HS-27A (cell line): ENCODE data around the gene CETN2.
"Not testable (repeated sequence)": the region's sequence is repeated elsewhere in the genome, so short reads cannot be mapped to it uniquely, and the experiment has no call there.

Experiments used
- DNase-seq: peaks from one replicate; pipeline ENCODE4 v3.0.0-alpha.2; 2012; ENCODE audit warnings: low read depth, missing footprints

The CETN2 gene

DNA sequence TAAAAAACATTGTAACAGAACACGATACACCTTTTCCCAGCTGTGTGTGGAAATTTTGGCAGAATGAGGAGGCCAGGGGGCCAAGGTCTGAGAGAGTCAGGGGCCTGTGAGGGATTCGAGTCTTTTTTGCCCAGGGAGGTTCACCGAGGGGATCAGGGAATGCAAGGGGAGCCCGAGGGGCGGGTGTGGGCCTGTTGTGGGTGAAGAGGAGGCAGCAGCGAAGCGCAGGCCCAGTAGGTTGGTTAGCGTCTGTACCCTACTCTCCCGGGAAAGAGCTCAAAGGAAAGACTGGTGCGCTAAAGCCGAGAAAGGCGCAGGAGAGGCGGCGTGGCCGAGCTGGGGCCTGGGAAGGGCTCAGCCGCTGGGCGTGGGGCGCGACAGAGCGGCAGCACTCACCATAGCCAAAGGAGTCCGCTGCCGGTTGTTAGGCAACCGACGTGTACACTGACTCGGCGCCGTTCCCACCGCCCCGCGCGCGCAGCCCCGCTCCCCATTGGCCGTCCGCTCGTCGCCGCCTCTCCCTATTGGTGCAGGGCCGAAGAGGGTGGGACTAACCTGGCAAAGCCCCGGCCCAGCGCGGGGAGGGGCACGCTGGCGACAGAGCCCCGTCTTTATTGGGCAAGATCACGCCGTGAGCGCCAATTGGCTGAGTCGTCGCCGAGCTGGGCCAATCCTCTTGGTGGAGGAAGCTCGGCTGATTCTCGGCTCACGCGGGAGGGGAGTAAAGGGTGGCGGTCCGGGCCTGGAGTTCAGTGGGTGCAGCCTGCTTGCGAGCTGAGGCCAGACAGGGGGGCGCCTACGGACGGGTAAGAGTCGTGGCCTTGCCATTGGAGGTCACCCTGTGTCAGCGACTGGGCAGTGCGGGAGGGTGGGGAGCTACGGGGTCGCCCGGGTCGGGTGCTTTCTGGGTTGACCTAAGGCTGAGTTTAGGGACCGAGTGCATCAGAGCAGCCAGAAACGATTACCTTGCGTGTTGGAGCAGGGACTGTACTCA is at the start of gene CETN2, which contains the start of gene NSDHL:
Gene CETN2, minus strand, starts transcription at position 446 of the 994 bp plus-strand sequence. Its CDS starts 47 bp downstream, at position 399.
Gene NSDHL, plus strand, starts transcription at position 752 of the 994 bp plus-strand sequence. CDS start 15,262 bp downstream, outside the sequence.
- peak; percentile 77 for DNase-seq

DNA sequence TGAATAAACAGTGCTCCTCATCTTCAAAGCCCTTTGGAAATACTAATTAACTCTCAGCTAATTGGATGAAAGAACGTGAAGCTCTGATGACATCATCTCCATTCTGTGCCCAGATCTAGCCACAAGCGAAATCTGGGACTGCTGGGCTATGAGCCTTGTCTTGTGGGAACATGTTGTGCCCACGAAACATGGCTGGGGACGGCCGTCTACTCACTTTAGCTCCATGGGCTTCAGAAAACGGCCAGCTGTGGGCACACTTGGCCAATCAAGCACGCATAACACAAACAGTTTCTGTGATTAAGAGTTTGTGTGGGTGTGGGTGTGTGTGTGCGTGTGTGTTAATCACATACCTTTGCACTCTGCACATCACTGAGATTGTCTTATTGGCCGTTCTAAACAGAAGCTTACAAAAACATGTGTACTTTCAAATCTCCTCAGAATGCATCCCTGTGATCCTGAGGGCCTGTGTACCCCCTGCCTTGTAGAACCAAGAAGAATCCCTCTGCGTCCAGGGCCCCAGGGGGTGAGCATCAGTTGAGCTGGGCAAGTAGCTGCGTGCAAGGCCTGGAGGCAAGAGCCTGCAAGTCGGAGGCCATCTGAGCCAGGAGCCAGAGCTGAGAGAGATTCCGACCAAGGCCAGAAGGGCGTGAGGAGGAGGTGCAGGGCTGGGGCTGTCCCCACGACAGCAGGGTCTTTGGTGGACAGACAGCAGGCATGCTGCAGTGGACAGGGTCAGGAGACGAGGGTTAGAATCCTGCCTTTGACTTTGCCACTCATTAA is 48.6 kb upstream of the CETN2 start:
- DNase-seq, result no peak

DNA sequence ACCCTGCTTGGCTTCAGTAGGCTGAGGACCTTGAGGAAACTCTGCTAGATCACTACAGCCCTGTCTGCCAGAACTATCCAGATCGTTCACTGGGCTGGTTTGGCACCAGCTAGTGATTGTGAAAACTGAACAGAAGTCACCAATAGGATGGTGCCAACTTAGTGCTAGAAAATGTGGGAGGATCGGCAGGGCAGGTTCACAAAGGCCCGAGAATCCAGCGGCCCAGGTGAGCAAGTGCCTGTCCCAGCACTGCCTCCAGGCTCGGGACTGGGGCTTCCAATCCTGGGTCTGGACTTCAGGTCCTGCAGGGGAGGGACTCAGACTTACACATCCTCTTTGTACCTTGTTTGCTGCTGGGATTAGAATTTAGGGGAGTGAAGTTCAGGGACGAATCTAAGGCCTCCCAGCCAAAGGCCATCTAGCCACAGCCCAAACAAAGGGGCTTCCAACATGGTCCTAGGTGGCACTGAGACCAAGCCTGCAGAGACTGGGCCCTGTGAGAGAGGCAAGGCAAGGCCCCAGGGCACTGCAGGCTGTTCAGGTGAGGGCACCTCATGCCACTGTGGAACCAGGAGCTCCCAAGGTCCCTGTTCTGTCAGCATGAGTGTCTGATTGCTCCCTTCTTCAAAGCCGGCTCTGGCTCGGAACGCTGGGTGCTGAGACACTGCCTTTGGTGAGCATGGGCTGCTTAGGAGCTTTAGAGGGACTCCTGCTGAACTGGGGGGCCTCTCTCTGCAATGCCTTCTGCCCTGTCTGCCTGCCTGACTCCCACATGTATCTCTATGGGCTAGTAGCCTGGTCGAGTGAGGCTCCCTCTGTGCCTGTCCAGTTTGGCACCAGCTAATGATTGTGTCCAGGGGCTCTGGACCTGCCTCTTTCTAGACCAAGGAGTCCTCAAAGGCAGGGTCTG is 46.6 kb upstream of the CETN2 start:
- DNase-seq, result no peak

DNA sequence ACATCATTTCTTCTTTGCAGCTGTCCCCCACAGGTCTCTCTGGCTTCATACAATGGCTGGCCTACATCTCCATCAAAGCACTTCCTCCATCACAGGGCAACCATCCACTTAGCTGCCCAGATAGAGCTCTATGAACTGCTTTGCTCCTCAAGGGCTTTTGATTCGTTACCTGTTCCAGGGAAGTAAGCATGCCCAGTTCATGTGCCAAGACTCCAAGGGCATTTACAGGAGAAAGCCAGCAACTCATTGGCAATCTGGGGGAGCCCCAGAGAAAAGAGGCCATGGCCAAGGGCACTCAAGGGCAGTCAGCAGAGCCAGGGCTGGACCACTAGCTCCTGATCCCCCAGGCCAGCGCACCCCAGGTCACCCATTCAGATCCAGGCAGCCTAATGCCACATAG is 42.8 kb upstream of the CETN2 start:
- no peak for DNase-seq

DNA sequence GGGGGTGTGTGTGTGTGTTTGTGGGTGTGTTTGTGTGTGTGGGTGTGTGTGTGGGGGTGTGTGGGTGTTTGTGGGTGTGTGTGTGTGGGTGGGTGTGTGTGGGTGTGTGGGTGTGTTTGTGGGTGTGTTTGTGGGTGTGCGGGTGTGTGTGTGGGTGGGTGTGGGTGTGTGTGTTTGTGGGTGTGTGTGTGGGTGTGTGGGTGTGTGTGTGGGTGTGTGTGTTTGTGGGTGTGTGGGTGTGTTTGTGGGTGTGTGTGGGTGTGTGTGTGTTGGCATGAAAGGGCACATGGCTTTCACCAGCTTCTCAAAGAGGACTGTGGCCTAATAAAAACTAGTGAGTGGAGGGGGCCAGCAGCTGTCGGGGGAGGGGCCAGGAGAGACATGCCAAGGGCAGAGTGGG is 42.0 kb upstream of the CETN2 start:
- DNase-seq, result no peak

DNA sequence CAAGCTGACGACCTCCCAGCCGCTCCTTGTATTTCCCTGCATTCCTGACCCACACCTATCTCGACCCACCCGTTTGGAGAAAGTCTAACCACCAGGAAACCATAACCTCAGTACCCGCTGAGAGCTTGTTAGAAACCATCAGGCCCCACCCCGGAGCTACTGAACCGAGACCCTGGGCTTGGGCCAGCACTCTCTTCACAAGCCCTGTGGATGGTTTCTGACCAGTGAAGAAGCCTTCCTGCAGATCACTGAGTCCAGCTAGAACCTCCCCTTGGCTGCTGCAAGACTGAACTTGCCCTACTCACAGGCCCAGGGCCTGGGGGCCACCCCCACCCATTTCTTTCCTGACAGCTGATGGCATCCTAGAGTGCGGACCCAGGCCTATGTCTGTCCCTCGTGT is 40.7 kb upstream of the CETN2 start:
- DNase-seq, result no peak

DNA sequence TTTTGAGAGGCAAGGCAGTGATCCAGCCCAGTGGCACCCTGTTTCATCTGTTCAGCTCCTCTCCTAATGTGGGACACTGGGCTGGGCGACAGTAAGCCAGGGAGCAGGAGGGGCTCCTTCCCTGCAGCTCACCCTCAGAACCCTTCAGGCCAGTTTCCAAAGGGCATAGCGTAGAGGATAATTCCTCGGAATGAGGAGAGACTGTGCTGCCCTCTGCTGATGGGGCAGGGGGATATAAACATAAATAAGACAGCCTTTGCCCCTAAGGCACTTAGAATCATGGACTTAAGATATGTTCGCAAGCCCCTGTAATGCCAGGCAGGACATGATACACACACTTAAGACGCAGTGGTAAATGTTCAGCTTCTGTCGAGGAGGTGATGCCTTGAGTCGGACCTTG is 39.4 kb upstream of the CETN2 start:
- no peak for DNase-seq

DNA sequence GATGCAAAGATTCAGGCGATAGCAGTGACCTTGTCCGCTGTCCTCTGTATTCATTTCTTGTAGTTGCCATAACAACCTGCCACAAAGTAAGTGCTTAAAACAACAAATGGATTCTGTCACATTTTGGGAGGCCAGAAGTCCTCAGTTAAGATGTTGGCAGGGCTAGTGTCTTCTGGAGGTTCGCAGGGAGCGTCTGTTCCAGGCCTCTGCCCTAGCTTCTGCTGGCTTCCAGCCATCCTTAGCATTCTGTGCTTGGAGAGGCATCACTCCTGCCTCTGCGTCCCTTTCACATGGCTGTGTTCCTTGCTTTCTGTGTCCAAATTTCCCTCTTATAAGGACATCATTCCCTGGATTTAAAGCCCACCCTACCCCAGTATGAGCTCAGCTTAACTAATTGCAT is 35.8 kb upstream of the CETN2 start:
- DNase-seq, result no peak

DNA sequence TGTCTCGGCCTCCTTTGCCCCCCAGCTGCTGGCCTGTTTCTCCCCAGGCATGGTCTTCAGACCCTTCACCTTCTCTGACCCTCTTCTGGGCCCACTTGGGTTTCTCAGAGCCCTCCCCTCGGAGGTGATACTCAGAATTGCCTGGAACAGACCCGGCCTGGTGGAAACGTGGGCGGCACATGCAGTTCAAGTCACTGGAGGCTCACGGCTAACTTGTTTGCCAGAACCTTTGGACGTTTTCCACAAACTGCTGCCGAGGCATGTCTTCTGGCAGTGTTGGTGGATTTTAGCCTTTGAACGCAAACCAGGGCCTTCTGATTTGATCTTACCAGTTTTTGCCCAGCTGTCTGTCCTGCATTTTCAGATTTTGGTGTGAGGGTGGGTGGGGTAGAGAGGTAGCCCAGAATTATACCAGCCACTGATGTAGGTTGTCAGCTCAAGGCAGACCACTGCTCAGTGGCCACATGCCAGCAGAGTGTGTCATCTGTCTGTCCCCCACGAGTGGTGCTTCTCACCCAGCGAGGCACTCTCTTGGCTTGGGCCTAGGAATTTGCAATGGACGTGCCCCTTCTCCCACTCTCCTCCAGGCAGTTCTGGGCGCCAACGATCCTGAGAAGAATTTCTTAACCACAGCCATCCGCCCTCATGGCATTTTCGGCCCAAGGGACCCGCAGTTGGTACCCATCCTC is 34.8 kb upstream of the CETN2 start:
- DNase-seq, result no peak

DNA sequence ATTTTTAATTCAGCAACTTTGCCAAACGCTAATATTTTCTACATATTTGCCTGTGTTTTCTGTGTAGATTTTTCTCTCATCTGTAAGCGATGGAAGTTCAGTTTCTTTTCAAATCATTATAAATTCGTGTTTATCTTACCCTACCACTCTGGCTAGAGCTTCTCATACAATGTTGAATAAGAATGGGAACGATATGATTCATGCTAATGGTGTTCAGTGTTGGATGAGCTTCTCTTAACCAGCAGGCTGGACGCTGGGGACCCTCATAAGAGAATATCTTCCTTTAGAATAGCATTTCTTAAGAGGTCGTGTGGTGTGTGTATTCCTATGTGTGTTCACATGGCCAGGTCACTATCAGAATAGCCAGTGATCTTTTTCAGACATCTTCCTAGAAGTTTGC is 31.3 kb upstream of the CETN2 start:
- DNase-seq, result no peak

DNA sequence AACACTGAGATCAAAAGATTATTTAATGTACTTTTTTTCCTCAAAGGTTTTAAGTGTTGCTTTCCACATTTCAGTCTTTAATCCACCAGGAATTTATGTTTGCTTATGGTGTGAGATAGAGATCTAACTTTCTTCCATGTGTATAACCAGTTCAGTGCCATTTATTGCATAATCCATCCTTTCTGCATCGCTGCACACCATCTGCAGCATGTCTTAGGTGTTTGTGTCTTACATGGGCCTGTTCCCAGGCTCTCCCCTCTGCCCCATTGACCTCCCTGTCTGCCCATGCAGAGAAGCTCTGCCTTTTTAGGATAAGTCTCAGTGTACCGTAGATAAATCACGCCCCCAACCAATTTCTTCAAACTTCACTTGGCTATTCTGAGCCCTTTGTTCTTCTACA is 30.6 kb upstream of the CETN2 start:
- DNase-seq, result no peak

DNA sequence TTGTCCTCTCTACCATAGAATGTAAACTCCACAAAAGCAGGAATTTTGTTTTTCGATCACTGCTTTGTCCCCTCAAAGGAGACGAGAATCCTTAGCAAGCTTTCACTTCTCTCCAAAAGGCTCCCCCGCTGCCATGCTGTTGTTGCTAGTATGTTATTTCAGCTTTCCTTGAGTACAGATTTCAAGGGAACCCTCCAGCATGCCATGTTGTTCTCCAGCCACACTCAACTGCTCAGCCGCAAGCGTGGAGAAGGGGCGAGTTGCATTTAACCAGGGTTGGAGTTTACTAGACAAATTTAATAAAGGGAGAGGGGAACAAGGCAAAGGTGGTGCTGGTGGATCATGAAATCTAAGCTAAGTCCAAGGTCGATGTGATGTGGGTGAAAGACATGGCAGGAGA is 23.4 kb upstream of the CETN2 start:
- no peak for DNase-seq

DNA sequence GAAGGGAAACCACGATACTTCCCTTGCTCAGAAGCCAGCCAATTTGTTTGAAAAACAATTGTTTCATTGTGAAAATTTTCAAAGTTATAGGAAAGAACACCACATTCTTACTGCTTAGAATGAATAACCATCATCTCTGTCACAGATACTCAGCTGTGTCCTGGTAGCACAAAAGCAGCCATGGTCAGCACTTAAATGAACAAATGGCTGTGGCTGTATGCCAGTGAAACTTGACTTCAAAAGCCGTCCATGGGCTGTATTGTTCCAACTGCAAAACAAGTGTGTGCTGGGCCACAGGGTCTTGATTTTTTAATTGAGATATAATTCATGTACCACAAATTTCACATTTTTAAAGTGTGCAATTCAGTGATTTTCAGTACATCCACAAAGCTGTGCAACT is 19.9 kb upstream of the CETN2 start:
- no peak for DNase-seq

DNA sequence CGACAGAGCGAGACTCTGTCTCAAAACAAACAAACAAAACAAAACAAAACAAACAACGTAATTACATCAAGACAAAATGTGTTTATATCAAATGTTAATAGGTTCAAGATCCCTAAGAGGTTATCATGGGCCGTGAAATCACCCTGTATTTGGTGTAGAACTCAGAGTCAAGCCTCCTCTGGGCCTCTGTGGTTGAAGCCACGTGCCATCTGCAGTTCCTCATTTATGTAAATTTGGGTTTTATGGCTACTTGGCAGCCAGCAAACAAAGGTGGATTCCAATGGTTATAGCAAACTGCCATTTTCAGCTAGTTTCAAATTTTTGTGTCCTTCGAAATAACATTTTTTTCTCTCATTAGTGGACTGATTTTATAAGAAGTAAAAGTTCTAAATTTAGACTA is 16.7 kb upstream of the CETN2 start:
- DNase-seq, result no peak

DNA sequence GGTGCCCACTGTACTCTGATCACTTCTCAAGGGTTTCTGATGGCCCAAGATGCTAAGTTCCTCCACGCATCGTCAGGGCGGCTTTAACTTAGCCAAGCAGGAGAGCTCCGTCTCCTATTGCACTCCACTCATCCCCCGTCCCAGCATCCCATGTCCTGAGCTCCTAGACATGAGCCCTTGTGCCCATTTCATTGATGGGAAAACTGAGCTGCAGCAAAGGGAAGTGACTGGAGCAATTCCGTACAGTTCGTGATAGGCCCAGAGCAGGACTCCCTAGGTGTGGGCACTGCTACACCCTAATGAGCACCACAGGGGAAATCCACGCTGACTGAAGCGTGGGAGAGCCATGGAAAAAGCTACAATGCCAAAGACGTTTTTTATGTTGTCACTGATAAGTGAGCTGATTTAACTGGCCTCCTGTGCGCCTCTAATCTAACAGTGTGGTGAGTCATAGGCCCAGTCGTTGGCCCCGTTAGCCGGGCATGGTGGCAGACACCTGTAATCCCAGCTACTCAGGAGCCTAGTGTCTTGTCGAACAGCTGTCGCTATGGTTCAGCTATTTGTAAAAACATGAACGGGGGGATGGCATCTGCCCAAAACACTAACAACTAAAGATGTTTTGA is 15.2 kb upstream of the CETN2 start:
- no peak for DNase-seq

DNA sequence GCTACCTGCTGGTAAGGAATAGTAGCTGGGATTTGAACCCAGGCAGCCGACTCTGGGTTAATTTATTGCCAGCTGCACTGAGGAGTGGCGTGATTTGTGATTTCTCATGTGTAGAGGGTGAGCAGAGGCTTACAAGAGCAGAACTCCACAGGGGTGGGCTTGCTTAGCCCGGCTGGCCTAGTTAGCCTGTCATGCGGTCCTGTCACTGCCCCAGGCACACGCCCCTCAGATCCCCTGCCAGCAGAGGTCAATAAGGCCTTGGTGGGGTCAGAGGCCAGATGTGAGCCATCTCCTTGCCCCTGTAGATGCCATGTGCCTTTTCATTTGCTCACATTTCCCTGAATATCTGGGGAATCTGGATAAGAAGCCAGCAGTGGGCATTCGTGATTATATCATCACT is 13.7 kb upstream of the CETN2 start:
- DNase-seq, result no peak

DNA sequence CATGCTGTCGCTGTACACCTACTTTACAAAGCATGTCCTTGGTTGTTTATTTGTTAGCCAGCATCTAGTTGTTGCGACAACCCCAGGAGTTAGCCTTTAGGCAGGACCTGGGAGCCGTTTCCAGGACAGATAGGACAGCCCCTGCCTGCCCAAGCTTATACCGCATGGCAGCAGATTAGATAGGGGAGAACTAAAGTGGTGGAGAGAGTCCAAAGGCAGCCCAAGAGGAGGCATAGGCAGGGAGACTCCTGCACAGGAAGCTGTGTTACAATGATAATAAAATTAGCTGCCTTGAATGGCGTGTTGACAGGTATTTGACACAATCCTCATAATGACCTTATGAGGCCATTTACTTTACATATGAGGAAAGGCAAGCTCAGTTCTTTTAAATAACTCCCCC is 13.3 kb upstream of the CETN2 start:
- DNase-seq, result no peak

DNA sequence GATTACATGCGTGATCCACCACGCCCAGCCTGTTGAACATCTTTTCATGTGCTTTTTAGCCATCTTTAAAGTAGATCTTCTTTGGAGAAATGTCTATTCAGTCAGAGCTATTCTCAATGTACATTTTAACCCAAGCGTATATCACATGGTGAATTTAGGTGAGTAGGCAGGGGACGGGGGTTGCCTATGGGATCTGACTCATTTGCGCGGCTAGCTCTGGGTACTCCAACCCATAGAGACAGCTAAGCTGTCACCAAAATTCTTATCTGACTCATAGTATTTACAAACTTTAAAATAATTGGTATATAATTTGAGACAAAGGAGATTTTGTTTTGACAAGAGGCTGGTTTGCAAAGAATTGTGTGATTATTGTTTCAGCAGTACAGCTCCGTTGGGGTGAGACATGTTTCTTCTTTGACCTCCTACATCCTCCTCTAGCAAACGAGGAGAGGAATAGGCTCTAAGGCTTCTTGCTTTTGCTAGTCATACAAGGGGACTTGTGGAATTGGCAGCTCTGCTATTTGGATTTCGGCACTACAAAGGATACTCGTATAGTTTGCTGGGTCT is 12.3 kb upstream of the CETN2 start:
- DNase-seq, result no peak

DNA sequence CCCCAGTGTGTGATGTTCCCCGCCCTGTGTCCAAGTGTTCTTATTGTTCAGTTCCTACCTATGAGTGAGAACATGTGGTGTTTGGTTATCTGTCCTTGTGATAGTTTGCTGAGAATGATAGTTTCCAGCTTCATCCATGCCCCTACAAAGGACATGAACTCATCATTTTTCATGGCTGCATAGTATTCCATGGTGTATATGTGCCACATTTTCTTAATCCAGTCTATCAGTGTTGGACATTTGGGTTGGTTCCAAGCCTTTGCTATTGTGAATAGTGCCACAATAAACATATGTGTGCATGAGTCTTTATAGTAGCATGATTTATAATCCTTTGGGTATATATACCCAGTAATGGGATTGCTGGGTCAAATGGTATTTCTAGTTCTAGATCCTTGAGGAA is 4.9 kb upstream of the CETN2 start:
- DNase-seq, result not testable (repeated sequence)

DNA sequence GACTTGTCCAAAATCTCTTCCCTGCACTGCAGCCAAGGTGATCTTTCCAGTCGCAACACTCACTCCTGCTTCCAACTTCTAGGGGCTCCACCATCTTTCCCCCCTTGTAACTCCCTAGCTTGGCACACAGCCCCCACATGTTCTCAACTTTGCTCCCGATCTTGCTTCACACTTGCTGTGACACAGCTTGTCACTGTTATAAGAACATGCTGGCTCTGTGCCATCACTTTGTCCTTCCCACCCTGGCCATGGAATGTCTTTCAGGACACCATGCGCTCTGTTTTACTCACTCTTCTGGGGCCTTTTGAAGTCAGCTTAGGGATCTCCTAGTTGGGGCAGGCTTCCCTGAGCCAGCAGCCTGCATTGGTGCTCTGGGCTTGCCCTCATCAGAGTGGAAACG is 2.8 kb upstream of the CETN2 start:
- no peak for DNase-seq

DNA sequence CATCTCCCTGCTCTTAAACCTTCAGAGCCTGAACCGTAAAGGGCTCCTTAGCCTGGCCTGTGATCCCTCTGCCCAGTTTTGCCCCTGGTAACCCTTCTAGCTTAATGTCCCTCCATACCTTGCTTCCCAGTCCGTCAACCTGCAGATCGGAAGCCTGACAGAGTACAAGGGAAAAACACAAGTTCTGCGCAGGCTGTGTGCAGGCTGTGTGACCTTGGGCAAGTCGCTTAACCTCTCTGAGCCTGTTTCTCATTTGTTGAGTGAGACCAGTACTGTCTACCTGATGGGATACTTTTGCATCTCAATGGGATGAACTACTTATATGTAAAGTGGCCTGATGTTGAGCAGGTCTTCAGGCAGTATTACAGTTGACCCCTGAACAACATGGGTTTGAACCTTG is 2.0 kb upstream of the CETN2 start:
- no peak for DNase-seq
